H9 (cell line): ENCODE measurements around the gene CRLF2. TPM values are rescaled to one million over a fixed set of nuclear protein-coding genes. Genes with fewer than 3 reads are reported as not detected.

Experiments
- DNase-seq: peaks from one replicate; pipeline ENCODE4 v3.0.0-alpha.2; 2017
- H2AFZ ChIP-seq: one replicate; pipeline ENCODE4 v1.6.1; 2013; ENCODE audit warnings: mild to moderate bottlenecking, low read length, control low read depth, moderate library complexity
- H2AK5ac ChIP-seq: 2 replicates; pipeline ENCODE4 v1.6.1; 2013; ENCODE audit warnings: low read length, control low read depth, mixed read lengths; ENCODE audit not compliant: insufficient read length
- H2BK120ac ChIP-seq: one replicate; pipeline ENCODE4 v1.6.1; 2013; ENCODE audit warnings: low read depth, mild to moderate bottlenecking, low read length, control low read depth, inconsistent platforms; ENCODE audit not compliant: poor library complexity, severe bottlenecking
- H2BK12ac ChIP-seq: 2 replicates; pipeline ENCODE4 v1.6.1; 2013; ENCODE audit warnings: low read length, control low read depth, mixed read lengths, low read depth; ENCODE audit not compliant: insufficient read length
- H2BK15ac ChIP-seq: 2 replicates; pipeline ENCODE4 v1.6.1; 2013; ENCODE audit warnings: low read depth, low read length, control low read depth
- H2BK20ac ChIP-seq: one replicate; pipeline ENCODE4 v1.6.1; 2013; ENCODE audit warnings: low read depth, mild to moderate bottlenecking, low read length, control low read depth, inconsistent platforms; ENCODE audit not compliant: poor library complexity, severe bottlenecking
- H2BK5ac ChIP-seq: 2 replicates; pipeline ENCODE4 v1.6.1; 2013; ENCODE audit warnings: low read length, control low read depth, mixed read lengths; ENCODE audit not compliant: insufficient read length
- H3K14ac ChIP-seq: 2 replicates; pipeline ENCODE4 v1.6.1; 2013; ENCODE audit warnings: low read length, control low read depth; ENCODE audit not compliant: insufficient read depth
- H3K18ac ChIP-seq: 2 replicates; pipeline ENCODE4 v1.6.1; 2013; ENCODE audit warnings: low read depth, mild to moderate bottlenecking, mixed read lengths, low read length, control low read depth; ENCODE audit not compliant: insufficient read length
- H3K23ac ChIP-seq: 2 replicates; pipeline ENCODE4 v1.6.1; 2013; ENCODE audit warnings: low read length, control low read depth, mixed read lengths, low read depth; ENCODE audit not compliant: insufficient read length
- H3K23me2 ChIP-seq: 2 replicates; pipeline ENCODE4 v1.6.1; 2013; ENCODE audit warnings: low read depth, mild to moderate bottlenecking, mixed read lengths, low read length, control low read depth; ENCODE audit not compliant: insufficient read length, poor library complexity, severe bottlenecking
- H3K27ac ChIP-seq: 2 replicates; pipeline ENCODE4 v1.5.1; 2013; ENCODE audit warnings: low read length, control low read depth, mixed read lengths, low read depth; ENCODE audit not compliant: insufficient read length
- H3K27me3 ChIP-seq: 2 replicates; pipeline ENCODE4 v1.6.1; 2013; ENCODE audit warnings: low read length, control low read depth, inconsistent platforms; ENCODE audit not compliant: insufficient read depth
- H3K4ac ChIP-seq: 2 replicates; pipeline ENCODE4 v1.6.1; 2013; ENCODE audit warnings: low read depth, mild to moderate bottlenecking, control low read depth, inconsistent platforms, low read length, moderate library complexity
- H3K4me1 ChIP-seq: 2 replicates; pipeline ENCODE4 v1.6.1; 2013; ENCODE audit warnings: low read length, control low read depth, inconsistent platforms; ENCODE audit not compliant: insufficient read depth
- H3K4me2 ChIP-seq: 2 replicates; pipeline ENCODE4 v1.6.1; 2013; ENCODE audit warnings: low read length, control low read depth, mixed read lengths; ENCODE audit not compliant: insufficient read length, insufficient read depth
- H3K56ac ChIP-seq: 2 replicates; pipeline ENCODE4 v1.6.1; 2013; ENCODE audit warnings: low read depth, mild to moderate bottlenecking, mixed read lengths, low read length, control low read depth; ENCODE audit not compliant: insufficient read length
- H3K79me1 ChIP-seq: 2 replicates; pipeline ENCODE4 v1.6.1; 2013; ENCODE audit warnings: low read depth, mild to moderate bottlenecking, moderate library complexity, low read length, control low read depth, inconsistent platforms; ENCODE audit not compliant: insufficient read depth, poor library complexity, severe bottlenecking
- H3K79me2 ChIP-seq: 2 replicates; pipeline ENCODE4 v1.6.1; 2013; ENCODE audit warnings: low read length, control low read depth, inconsistent platforms; ENCODE audit not compliant: insufficient read depth
- H3K9ac ChIP-seq: 2 replicates; pipeline ENCODE4 v1.6.1; 2013; ENCODE audit warnings: low read length, control low read depth, mixed read lengths; ENCODE audit not compliant: insufficient read length; ENCODE audit errors: extremely low read depth
- H3K9me3 ChIP-seq: one replicate; pipeline ENCODE4 v1.6.1; 2013; ENCODE audit warnings: low read depth, low read length, inconsistent platforms; ENCODE audit not compliant: control insufficient read depth
- H3T11ph ChIP-seq: one replicate; pipeline ENCODE4 v1.6.1; 2013; ENCODE audit warnings: mild to moderate bottlenecking, low read length, control low read depth, inconsistent platforms
- H4K20me1 ChIP-seq: one replicate; pipeline ENCODE4 v1.6.1; 2013; ENCODE audit not compliant: control insufficient read depth, insufficient read length, insufficient read depth
- H4K5ac ChIP-seq: 2 replicates; pipeline ENCODE4 v1.6.1; 2013; ENCODE audit warnings: low read depth, mild to moderate bottlenecking, mixed read lengths, low read length, control low read depth; ENCODE audit not compliant: insufficient read length
- H4K8ac ChIP-seq: replicated peaks from 2 replicates; pipeline ENCODE4 v1.6.1; 2013; ENCODE audit warnings: low read length, control low read depth, mixed read lengths, low read depth; ENCODE audit not compliant: insufficient read length
- H4K91ac ChIP-seq: 2 replicates; pipeline ENCODE4 v1.6.1; 2013; ENCODE audit warnings: low read depth, mild to moderate bottlenecking, moderate library complexity, mixed read lengths, low read length, control low read depth; ENCODE audit not compliant: insufficient read length
- H3K27ac Mint-ChIP-seq, 3 experiments: 2 replicates in 2 of 3; 3 replicates in 1 of 3; pipeline ENCODE4 v1.8.0; 2020 to 2021; ENCODE audit warnings: mixed read lengths in 3 of 3, mild to moderate bottlenecking in 1 of 3, moderate library complexity in 1 of 3
- H3K27me3 Mint-ChIP-seq: 2 replicates; pipeline ENCODE4 v1.8.0; 2021; ENCODE audit warnings: low read depth, mild to moderate bottlenecking, moderate library complexity, mixed read lengths
- H3K36me3 Mint-ChIP-seq, 3 experiments: 2 replicates in 2 of 3; 3 replicates in 1 of 3; pipeline ENCODE4 v1.8.0; 2020 to 2021; ENCODE audit warnings: low read depth in 3 of 3, mixed read lengths in 3 of 3; ENCODE audit not compliant: insufficient read depth in 1 of 3
- H3K4me1 Mint-ChIP-seq, 2 experiments: 2 replicates each; pipeline ENCODE4 v1.8.0; 2020; ENCODE audit warnings: mixed read lengths in 2 of 2
- H3K4me3 Mint-ChIP-seq, 2 experiments: 2 replicates in 1 of 2; 3 replicates in 1 of 2; pipeline ENCODE4 v1.8.0; 2020 to 2021; ENCODE audit warnings: mild to moderate bottlenecking in 2 of 2, mixed read lengths in 2 of 2, moderate library complexity in 1 of 2
- H3K9me3 Mint-ChIP-seq, 2 experiments: 2 replicates in 1 of 2; 3 replicates in 1 of 2; pipeline ENCODE4 v1.8.0; 2020; ENCODE audit warnings: mild to moderate bottlenecking in 2 of 2, mixed read lengths in 2 of 2, moderate library complexity in 1 of 2
- WGBS: extraction: QIAGEN DNeasy Blood & Tissue Kit; methylation state at CpG from one replicate; pipeline ENCODE4 v1.1.7; 2013; ENCODE audit warnings: missing lambda C conversion rate, low lambda C conversion rate, mixed read lengths; ENCODE audit not compliant: insufficient read length; ENCODE audit errors: extremely low coverage; 5-methylcytosine and 5-hydroxymethylcytosine counted together
- total RNA-seq: library from RNA; stranded (reverse); gene quantifications from 2 replicates; pipeline ENCODE4 v1.2.1, GENCODE V29; 2021
- TF ChIP-seq, protein P1 (sequence below): fragments of 200-600 bp; sonication (generic); conservative IDR thresholded peaks from 3 replicates; pipeline ENCODE4 v1.8.0; 2021; ENCODE audit warnings: antibody characterized with exemption, mild to moderate bottlenecking

Gene CRLF2
- total RNA-seq, 1 experiment from 2014 or later = not detected

GRCh38 chrX:1163231-1163630, 49.2 kb downstream of the CRLF2 start:
- Histone ChIP-seq H2BK12ac (no peak overlapping the region), H2BK120ac (no peak overlapping the region), H3K9ac (no peak overlapping the region), H2AK5ac (no peak overlapping the region), H2BK5ac (no peak overlapping the region), H3T11ph (no peak overlapping the region), H3K4me2 (no peak overlapping the region), H3K14ac (no peak overlapping the region), H4K20me1 (no peaks in the 10 kb centered on the region), H4K91ac (no peak overlapping the region), H3K27me3 (no peaks in the 10 kb centered on the region), H3K18ac (no peak overlapping the region), H3K79me2 (no peaks in the 10 kb centered on the region), H4K8ac (no peak overlapping the region), H3K79me1 (no peaks in the 10 kb centered on the region), H3K23me2 (no peaks in the 10 kb centered on the region), H2BK20ac (no peak overlapping the region), H2AFZ (no peak overlapping the region), H2BK15ac (no peak overlapping the region), H3K4me1 (no peaks in the 10 kb centered on the region), H3K4ac (no peak overlapping the region), H4K5ac (no peak overlapping the region), H3K23ac (no peak overlapping the region), H3K27ac (no peak overlapping the region), H3K9me3 (no peaks in the 10 kb centered on the region), H3K56ac (no peak overlapping the region)
- Mint-ChIP-seq H3K27me3 (peaks cover 9% of the 10 kb centered on the region), H3K4me1 (peaks cover 8 to 12% of the 10 kb centered on the region in 2 experiments), H3K9me3 (peaks cover 15 to 20% of the 10 kb centered on the region in 2 experiments), H3K4me3 (no peak overlapping the region), H3K27ac (no peak overlapping the region), H3K36me3 (peaks cover 2 to 9% (median 8%) of the 10 kb centered on the region in 3 experiments; a peak in 4 of 7 replicates)
- TF ChIP-seq, protein P1, sequence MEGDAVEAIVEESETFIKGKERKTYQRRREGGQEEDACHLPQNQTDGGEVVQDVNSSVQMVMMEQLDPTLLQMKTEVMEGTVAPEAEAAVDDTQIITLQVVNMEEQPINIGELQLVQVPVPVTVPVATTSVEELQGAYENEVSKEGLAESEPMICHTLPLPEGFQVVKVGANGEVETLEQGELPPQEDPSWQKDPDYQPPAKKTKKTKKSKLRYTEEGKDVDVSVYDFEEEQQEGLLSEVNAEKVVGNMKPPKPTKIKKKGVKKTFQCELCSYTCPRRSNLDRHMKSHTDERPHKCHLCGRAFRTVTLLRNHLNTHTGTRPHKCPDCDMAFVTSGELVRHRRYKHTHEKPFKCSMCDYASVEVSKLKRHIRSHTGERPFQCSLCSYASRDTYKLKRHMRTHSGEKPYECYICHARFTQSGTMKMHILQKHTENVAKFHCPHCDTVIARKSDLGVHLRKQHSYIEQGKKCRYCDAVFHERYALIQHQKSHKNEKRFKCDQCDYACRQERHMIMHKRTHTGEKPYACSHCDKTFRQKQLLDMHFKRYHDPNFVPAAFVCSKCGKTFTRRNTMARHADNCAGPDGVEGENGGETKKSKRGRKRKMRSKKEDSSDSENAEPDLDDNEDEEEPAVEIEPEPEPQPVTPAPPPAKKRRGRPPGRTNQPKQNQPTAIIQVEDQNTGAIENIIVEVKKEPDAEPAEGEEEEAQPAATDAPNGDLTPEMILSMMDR = no peak
- DNase-seq = no peak
- no CpG with 5 or more reads among the region's 11 CpGs for WGBS
